Dendritic cell treated with granulocyte-macrophage colony-stimulating factor and Interleukin-4, amounts not matched to agents 40 ng/mL and 50 ng/mL, for 4 days (primary cell): ENCODE data around the gene ADPRM.

Experiments used
- H3K27ac Mint-ChIP-seq: one replicate; pipeline ENCODE4 v1.8.0; 2022; ENCODE audit warnings: mild to moderate bottlenecking, mixed read lengths
- H3K27me3 Mint-ChIP-seq: one replicate; pipeline ENCODE4 v1.8.0; 2022; ENCODE audit warnings: mild to moderate bottlenecking, mixed read lengths
- H3K36me3 Mint-ChIP-seq: one replicate; pipeline ENCODE4 v1.8.0; 2022; ENCODE audit warnings: low read depth, mixed read lengths
- H3K4me1 Mint-ChIP-seq: one replicate; pipeline ENCODE4 v1.8.0; 2022; ENCODE audit warnings: low read depth, mixed read lengths
- H3K4me3 Mint-ChIP-seq: one replicate; pipeline ENCODE4 v1.8.0; 2022; ENCODE audit warnings: mild to moderate bottlenecking, moderate library complexity, mixed read lengths
- H3K9me3 Mint-ChIP-seq: one replicate; pipeline ENCODE4 v1.8.0; 2022; ENCODE audit warnings: mixed read lengths
- intact Hi-C: fragments of 100-400 bp; cut with micrococcal nuclease; formaldehyde crosslinking; loops from one replicate; pipeline ENCODE4 v1.15.0; 2022

Gene ADPRM

GRCh38 chr17:10737736-10738135 is 40.3 kb downstream of the ADPRM start:
- Mint-ChIP-seq H3K9me3 (no peaks in the 10 kb centered on the region), H3K27ac (no peak overlapping the region), H3K36me3 (no peaks in the 10 kb centered on the region), H3K27me3 (peaks cover 3% of the 10 kb centered on the region), H3K4me3 (no peak overlapping the region), H3K4me1 (peaks cover 6% of the 10 kb centered on the region)
- intact Hi-C loops = loop anchor here (2.0 kb wide), 1 partner anchor 107 kb away; no protein-coding TSS in a partner anchor

GRCh38 chr17:10738521-10739258 is 41.3 kb downstream of the ADPRM start:
- Mint-ChIP-seq H3K4me3 (no peak overlapping the region), H3K4me1 (peaks cover 6% of the 10 kb centered on the region), H3K27ac (no peak overlapping the region), H3K27me3 (no peaks in the 10 kb centered on the region), H3K9me3 (no peaks in the 10 kb centered on the region), H3K36me3 (no peaks in the 10 kb centered on the region)
- intact Hi-C loops = no loop called here

GRCh38 chr17:10739386-10739785 is 42.0 kb downstream of the ADPRM start:
- intact Hi-C loops = no loop called here
- peaks cover 6% of the 10 kb centered on the region for H3K4me1 Mint-ChIP-seq
- no peak overlapping the region for H3K27ac Mint-ChIP-seq

GRCh38 chr17:10741416-10742135 is 44.2 kb downstream of the ADPRM start:
- H3K36me3 Mint-ChIP-seq = no peaks in the 10 kb centered on the region
- H3K9me3 Mint-ChIP-seq = no peaks in the 10 kb centered on the region
- H3K4me3 Mint-ChIP-seq = no peak overlapping the region
- H3K4me1 Mint-ChIP-seq = peaks cover 6% of the 10 kb centered on the region
- H3K27ac Mint-ChIP-seq = no peak overlapping the region
- intact Hi-C loops = no loop called here
- H3K27me3 Mint-ChIP-seq = no peaks in the 10 kb centered on the region

More at GRCh38 chr17:10739386-10739785, 42.0 kb downstream of the ADPRM start:
- no peaks in the 10 kb centered on the region for H3K9me3 Mint-ChIP-seq
- H3K4me3 Mint-ChIP-seq = no peak overlapping the region
- no peaks in the 10 kb centered on the region for H3K36me3 Mint-ChIP-seq
- H3K27me3 Mint-ChIP-seq = no peaks in the 10 kb centered on the region

GRCh38 chr17:10742431-10742830 is 45.0 kb downstream of the ADPRM start:
- H3K27me3 Mint-ChIP-seq = no peaks in the 10 kb centered on the region
- no peak overlapping the region for H3K4me3 Mint-ChIP-seq
- H3K36me3 Mint-ChIP-seq = no peaks in the 10 kb centered on the region
- H3K4me1 Mint-ChIP-seq = peaks cover under 1% of the 10 kb centered on the region
- no peak overlapping the region for H3K27ac Mint-ChIP-seq
- no peaks in the 10 kb centered on the region for H3K9me3 Mint-ChIP-seq
- intact Hi-C loops = no loop called here

- intact Hi-C loops = no loop called here
- Mint-ChIP-seq H3K36me3 (no peaks in the 10 kb centered on the region), H3K27ac (no peak overlapping the region), H3K27me3 (no peaks in the 10 kb centered on the region), H3K9me3 (no peaks in the 10 kb centered on the region), H3K4me1 (no peaks in the 10 kb centered on the region), H3K4me3 (no peak overlapping the region)
These were observed 46.1 kb downstream of the ADPRM start for GRCh38 chr17:10743316-10744009.

GRCh38 chr17:10744501-10745000 is 47.2 kb downstream of the ADPRM start:
- no peaks in the 10 kb centered on the region for H3K9me3 Mint-ChIP-seq
- H3K4me3 Mint-ChIP-seq = no peak overlapping the region
- H3K27me3 Mint-ChIP-seq = no peaks in the 10 kb centered on the region
- no peaks in the 10 kb centered on the region for H3K36me3 Mint-ChIP-seq
- intact Hi-C loops = no loop called here
- no peak overlapping the region for H3K27ac Mint-ChIP-seq
- H3K4me1 Mint-ChIP-seq = no peaks in the 10 kb centered on the region

GRCh38 chr17:10745231-10745630 is 47.8 kb downstream of the ADPRM start:
- H3K4me3 Mint-ChIP-seq = no peak overlapping the region
- H3K9me3 Mint-ChIP-seq = no peaks in the 10 kb centered on the region
- no peaks in the 10 kb centered on the region for H3K36me3 Mint-ChIP-seq
- H3K27me3 Mint-ChIP-seq = no peaks in the 10 kb centered on the region
- intact Hi-C loops = no loop called here
- no peaks in the 10 kb centered on the region for H3K4me1 Mint-ChIP-seq
- no peak overlapping the region for H3K27ac Mint-ChIP-seq

- Mint-ChIP-seq H3K9me3 (no peaks in the 10 kb centered on the region), H3K27ac (no peak overlapping the region), H3K36me3 (no peaks in the 10 kb centered on the region), H3K27me3 (no peaks in the 10 kb centered on the region), H3K4me1 (no peaks in the 10 kb centered on the region), H3K4me3 (no peak overlapping the region)
- intact Hi-C loops = no loop called here
These were observed 51.3 kb downstream of the ADPRM start for GRCh38 chr17:10748531-10749181.

- no peak overlapping the region for H3K27ac Mint-ChIP-seq
- no peak overlapping the region for H3K4me3 Mint-ChIP-seq
- no peaks in the 10 kb centered on the region for H3K36me3 Mint-ChIP-seq
- intact Hi-C loops = no loop called here
- no peaks in the 10 kb centered on the region for H3K4me1 Mint-ChIP-seq
- no peaks in the 10 kb centered on the region for H3K27me3 Mint-ChIP-seq
- H3K9me3 Mint-ChIP-seq = no peaks in the 10 kb centered on the region
These were observed 52.8 kb downstream of the ADPRM start for GRCh38 chr17:10750210-10750609.

GRCh38 chr17:10751563-10751962 is 54.2 kb downstream of the ADPRM start:
- Mint-ChIP-seq H3K4me1 (no peaks in the 10 kb centered on the region), H3K27me3 (no peaks in the 10 kb centered on the region), H3K9me3 (no peaks in the 10 kb centered on the region), H3K27ac (no peak overlapping the region), H3K4me3 (no peak overlapping the region), H3K36me3 (no peaks in the 10 kb centered on the region)
- intact Hi-C loops = no loop called here

GRCh38 chr17:10752696-10753095 is 55.3 kb downstream of the ADPRM start:
- no peak overlapping the region for H3K27ac Mint-ChIP-seq
- H3K27me3 Mint-ChIP-seq = no peaks in the 10 kb centered on the region
- no peaks in the 10 kb centered on the region for H3K36me3 Mint-ChIP-seq
- no peaks in the 10 kb centered on the region for H3K4me1 Mint-ChIP-seq
- no peak overlapping the region for H3K4me3 Mint-ChIP-seq
- intact Hi-C loops = no loop called here
- no peaks in the 10 kb centered on the region for H3K9me3 Mint-ChIP-seq

- Mint-ChIP-seq H3K9me3 (no peaks in the 10 kb centered on the region), H3K4me3 (no peak overlapping the region), H3K27ac (no peak overlapping the region), H3K36me3 (no peaks in the 10 kb centered on the region), H3K4me1 (no peaks in the 10 kb centered on the region), H3K27me3 (no peaks in the 10 kb centered on the region)
- intact Hi-C loops = no loop called here
These were observed 56.7 kb downstream of the ADPRM start for GRCh38 chr17:10754109-10754508.
